DMS 273 (cell line): Measurements from ENCODE around the gene BEST4.
A peak's percentile ranks its signal among the peaks of the same experiment; 100 is the strongest.
"Not testable (repeated sequence)": the region's sequence is repeated elsewhere in the genome, so short reads cannot be mapped to it uniquely, and the experiment has no call there.

Experiments used
- DNase-seq: peaks from one replicate; lab custom pipeline; 2025; ENCODE audit not compliant: unreplicated experiment; lab: John Stamatoyannopoulos, UW

BEST4 gene

DNA sequence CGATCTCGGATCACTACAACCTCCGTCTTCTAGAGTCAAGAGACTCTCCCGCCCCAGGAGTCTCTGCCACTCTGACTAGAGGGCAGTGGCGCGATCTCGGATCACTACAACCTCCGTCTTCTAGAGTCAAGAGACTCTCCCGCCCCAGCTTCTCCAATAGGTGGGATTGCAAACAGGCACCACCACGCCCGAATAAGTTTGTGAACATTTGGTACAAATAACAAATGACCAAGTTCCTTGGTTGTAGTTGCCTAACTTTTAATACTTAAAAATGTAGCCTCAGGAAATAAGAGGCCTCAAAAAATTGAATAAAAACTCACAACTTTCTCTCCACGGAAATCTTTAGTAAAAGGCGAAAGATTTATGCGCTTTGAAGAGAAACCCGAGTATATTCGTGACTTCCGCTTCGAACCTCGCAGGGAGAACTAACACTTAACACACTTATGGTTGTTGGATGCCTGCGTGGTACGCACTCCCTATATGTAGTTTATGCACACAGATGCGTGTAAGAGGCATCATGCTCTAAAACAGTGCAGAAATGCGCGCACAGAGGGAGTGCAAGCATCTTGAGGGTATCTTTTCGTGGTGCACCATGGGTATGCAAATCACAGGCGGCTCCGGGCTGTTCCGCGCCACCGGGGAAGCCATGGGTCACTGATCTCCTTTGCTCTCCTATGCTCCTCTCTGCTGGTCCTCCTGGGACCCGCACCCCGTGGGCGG, 31.8 kb upstream of the BEST4 start:
- DNase-seq: peak; percentile 88

DNA sequence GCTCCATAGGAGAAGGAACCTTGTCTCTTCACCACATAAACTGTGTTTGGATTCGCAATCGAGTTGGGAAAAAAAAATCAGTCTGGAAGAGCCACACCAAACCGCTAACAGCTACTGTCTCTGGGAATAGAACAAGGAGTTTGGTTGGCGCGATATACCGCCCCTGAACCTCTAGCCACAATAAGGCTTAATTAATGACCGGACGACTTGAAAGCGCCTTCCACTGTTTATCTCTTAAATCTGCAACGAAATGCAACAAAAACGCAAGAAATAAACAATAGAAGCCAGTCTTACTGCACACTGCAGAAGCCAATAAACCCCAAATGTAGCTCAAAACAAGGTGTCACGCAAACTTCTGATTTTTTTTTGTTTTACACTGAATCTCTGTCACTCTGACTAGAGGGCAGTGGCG, 31.2 kb upstream of the BEST4 start:
- peak; percentile 78 for DNase-seq

DNA sequence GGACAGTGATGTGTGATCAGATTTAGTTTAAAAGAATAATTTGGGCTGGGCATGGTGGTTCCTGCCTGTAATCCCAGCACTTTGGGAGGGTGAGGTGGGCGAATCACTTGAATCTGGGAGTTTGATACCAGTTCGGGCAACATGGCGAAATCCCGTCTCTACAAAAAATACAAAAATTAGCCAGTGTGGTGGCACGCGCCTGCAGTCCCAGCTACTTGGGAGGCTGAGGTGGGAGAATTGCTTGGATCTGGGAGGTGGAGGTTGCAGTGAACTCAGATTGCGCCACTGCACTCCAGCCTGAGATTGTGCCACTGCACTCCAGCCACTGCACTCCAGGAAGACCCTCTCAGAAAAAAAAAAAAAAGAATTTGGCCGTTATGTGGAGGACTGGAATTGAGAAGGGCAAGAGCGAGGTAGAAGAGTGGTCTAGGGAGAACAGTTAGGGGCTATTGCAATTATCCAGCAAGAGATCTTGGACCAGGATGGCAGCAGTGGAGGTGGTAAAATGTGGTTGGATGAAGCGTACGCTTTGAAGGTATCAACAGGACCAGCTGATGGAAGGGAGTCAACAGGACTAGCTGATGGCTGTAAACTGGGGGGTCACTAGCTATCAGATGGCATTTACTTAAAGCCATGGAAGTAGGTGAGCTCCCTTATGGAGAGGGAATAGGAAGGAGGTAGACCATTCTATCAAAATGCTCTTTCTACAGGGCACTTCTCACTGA, 30.0 kb upstream of the BEST4 start:
- no peak for DNase-seq

DNA sequence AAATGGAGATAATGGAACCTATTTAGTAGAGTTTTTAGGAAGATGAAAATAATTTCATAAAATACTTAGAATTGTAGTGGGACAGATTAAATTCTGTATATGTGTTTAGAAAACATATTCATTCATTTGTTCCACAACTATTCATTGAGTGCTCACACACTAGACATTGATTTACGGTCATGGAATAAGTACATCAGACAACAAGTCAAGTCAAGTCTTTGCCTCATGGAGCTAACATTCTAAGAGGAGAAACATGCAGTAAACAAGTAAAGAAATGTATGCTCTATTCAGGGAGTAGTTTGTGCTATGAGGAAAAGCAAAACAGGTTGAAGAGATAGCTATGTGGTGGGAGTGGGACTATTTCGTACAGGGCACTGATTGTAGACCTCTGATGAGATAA, 29.3 kb upstream of the BEST4 start:
- DNase-seq: no peak

DNA sequence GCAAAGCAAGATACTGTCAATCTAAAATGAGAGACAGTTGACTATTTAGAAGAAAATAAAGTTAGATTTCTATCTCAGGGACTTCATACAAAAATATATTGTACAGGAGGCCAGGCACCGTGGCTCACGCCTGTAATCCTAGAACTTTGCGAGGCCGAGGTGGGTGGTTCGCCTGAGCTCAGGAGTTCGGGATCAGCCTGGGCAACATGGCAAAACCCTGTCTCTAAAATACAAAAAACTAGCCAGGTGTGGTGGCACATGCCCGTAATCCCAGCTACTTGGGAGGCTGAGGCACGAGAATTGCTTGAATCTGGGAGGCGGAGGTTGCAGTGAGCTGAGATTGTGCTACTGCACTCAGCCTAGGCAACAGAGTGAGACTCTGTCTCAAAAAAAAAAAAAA, 28.0 kb upstream of the BEST4 start:
- not testable (repeated sequence) for DNase-seq

DNA sequence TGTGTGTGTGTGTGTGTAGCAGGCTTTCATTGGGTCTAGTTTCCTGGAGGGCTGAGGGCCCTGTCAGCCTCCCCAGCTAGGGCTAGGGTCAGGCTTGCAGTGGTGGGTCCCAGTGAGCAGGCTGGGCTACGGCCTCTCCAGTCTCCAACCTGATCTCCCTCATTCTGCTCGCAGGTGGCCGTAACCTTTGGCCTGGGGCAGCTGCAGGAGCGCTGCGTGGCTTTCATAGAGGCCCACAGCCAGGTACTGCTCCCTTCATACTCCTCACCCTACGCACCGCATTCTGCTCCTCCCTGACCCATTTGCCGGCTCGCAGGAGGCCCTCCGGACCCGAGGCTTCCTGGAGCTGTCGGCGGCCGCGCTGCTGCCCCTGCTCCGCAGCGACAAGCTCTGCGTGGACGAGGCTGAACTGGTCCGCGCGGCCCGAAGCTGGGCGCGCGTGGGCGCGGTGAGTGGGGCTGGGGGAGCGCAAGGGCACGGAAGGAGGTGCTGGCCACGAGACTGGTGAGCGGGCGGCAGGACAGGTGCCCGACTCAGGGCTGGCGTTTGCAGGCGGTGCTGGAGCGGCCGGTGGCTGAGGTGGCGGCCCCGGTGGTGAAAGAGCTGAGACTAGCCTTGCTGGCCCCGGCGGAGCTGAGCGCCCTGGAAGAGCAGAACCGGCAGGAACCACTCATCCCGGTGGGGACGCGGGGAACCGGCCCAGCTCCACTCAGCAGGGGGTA, 25.0 kb upstream of the BEST4 start:
- DNase-seq: no peak

DNA sequence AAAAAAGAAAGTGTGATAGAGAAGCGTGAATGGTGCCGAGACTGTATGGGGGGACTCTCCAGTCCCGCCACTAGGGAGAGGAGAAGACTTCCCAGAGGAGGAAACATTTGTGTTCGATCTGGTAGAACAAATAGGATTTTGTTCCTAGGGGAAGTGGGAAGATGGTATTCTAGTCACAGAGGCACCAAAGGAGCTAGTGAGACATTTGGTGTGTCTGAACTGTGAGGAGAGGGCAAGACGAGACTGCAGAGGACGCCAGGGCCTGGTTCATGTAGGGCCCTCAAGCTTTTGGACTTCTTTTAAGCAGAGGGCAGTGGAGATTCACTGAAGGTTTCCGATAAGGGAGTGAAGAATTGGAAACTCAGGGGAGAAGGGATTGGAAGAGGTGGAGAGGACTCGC, 23.3 kb upstream of the BEST4 start:
- no peak for DNase-seq

DNA sequence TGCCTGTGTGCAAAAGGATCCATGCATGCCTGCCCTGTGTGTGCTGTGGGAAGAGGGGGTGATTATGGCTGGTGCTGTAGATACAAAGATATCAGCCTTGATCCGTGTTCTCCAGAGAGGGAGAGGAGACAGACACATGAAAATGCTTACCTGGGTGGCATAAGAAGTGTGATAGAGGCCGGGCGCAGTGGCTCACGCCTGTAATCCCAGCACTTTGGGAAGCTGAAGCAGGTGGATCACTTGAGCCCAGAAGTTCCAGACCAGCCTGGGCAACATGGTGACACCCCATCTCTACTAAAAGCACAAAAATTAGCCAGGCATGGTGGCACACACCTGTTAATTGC, 22.8 kb upstream of the BEST4 start:
- DNase-seq: not testable (repeated sequence)

DNA sequence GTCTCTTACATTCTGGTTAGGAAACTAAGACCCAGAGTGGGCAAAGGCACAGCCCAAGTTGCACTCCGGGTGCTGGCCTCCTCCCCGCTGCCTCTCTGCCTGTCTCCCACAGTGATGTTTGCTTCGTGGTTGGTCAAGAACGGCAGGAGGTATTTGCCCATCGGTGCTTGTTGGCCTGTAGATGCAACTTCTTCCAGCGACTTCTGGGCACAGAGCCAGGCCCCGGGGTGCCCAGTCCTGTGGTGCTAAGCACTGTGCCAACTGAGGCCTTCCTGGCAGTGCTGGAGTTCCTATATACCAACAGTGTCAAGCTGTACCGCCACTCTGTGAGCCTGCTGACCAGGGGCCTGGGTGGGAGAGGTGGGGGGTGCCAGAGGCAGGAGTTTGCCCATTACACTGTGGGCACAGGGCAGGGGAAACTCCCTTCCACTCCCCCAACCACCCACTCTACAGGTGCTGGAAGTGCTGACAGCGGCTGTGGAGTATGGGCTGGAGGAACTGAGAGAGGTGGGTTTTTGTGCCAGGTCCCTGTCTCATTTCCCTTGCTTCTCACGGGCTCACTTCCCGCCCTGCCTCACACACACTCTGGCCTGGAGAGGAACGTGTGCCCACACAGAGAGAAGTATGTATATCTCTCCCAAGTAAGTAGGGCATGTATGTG, 22.3 kb upstream of the BEST4 start:
- peak; percentile 27 for DNase-seq

DNA sequence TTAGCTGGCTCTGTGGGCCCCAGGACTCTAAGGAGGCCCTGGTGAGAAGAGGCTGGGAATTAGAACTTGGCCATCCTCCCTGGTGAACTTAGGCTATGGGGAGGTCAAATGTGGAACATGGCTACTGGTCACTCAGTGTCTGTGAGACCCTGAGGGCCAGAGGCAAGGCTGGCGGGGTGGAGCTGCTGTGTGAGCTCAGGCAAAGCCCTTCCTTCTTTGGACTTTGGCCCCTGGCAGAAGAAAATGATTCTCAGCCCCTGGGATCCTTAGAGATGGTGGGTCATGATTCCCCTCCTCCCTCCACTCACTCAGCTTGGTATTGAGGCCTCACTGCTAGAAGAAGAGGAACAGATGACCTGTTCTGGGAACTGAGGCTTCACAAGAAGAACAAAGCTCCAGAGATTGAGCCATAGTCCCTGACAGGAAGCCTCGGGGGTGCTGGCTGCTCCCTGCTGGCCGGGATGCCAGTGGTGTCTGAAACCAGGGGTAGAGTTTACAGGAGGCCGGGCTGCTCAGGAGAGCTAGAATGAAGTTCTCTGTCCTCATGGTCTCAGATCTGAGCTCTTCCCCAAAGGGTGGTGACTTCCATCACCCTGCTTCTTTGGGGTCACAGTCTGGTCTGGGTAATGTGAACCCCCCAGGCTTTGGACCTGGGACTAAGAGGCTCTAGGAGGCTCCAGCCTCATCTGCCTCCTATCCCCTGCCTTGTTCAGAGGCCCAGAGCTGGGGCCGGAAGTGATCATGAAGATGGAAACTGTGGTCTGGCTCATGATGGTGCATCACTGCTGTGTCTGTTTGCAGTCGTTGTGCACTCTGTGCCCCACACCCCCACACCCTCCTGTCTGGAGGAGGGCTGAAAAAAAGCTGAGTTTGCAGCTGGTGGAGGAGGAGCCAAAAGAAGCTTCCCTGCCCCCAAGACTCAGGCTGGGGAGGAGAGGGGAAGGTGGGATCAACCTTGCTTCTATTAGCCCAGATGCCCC, 21.3 kb upstream of the BEST4 start:
- no peak for DNase-seq

DNA sequence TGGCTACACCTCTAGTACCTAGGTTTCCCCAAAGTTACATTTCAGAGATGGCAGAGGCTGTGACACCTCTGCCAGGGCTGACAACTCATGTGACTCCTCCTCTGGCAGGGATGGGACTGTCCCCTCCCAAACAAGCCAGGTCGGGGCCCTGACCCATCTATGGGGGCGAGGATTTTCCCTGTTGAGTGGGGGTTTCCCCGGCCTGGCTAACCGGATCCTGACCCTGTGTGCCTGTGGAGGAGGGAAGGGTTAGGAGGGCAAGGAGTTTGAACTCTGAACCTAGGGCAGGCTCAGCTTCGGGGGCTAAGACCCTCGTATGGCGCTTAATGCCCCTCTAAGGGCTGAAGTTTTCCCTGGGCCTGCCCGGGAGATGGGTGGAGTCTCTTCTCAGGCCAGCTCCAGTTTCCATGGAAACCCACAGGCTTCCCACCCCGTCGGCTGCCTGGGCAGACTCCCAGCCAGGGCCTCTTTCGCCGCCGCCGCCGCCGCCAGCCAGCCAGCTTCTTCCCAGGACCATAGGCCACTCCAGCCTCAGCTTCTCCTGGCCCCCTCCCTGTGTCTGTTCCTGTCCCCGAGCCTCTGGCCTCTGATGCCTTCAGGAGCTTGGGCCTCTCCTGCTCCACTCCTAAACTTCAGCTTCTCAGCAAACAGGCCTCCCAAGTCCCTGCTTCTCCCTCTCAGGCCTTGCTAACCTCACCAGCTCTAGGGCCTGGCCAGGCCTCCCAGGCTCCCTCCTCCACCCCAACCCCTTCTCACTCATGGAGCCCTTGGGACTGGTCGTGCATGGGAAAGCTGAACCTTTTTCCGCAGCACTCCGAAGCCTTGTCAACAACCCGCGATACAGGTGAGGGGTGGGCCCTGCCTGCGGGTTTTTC, 20.3 kb upstream of the BEST4 start, which contains the start of gene BTBD19:
TSS of gene BTBD19 (plus strand) at position 461 of the 875 bp plus-strand sequence. CDS start at position 759, 298 bp downstream.
- DNase-seq: peak; percentile 58

DNA sequence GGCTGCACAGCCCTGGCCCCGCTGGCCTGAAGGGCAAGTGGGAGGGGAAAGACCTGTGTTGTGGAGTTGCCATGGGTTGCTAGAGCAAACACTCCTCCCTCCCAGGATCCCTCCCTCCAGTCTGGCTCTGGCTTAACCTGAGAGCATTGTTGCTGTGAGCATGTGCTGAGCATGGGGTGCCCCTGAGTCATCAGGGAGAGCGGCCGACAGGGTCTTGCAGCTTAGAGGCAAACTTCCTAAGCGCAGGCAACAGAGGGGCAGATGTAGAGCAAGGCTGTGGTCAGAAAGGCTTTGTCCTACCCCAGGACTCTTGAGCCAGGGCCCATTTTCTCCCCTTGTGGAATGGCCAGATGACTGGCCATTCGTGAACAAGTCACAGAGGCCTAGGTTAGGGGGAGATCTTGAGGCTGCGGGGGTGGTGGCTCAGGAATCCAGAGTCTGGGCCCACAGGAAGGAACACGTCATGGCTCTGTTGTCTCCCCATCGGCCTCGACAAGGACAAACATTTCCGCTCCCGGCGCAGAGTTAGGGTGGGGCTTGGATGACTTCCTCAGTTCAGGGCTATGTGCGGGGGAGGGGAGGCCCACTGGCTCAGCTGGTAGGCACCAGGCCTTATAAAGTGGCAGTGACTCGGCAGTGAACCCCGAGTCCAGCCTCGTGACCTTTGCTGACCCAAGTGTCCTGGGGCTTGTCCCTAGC, 19.5 kb upstream of the BEST4 start:
- DNase-seq: peak; percentile 64

DNA sequence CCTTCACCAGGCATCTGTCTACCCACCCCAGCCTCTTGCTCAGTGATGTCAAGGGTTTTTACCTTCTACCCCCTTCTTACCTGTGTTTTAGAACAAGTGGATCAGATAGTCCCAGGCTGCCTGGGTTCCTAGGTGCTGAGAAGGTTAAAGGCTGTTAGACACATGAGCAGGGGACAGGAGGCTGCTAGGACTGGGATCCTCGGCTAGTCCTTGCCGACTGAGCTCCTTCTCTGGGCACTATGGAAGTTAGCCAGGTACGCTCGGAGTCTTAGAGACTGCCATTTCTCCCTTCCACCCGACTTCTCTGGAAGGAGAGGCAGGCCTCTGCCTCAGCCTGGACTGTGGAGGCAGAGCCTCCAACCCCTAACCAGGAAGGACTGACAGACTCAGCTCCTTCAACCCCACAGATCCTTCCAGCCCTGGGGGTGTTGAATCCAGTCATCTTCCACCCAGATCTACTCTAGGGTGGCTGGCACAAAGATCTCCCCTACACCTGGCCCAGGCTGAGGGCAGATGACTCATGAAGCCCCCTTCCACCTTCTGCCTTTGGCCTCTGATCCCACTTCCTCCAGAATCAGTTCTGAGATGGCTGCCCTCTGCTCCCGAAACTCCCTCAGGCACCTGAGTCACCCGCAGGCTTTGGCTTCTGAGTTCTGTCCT, 18.9 kb upstream of the BEST4 start, which contains the start of gene DYNLT4:
TSS of gene DYNLT4 (minus strand) at position 648 of the 660 bp plus-strand sequence. CDS start 683 bp downstream, outside the sequence.
- no peak for DNase-seq

DNA sequence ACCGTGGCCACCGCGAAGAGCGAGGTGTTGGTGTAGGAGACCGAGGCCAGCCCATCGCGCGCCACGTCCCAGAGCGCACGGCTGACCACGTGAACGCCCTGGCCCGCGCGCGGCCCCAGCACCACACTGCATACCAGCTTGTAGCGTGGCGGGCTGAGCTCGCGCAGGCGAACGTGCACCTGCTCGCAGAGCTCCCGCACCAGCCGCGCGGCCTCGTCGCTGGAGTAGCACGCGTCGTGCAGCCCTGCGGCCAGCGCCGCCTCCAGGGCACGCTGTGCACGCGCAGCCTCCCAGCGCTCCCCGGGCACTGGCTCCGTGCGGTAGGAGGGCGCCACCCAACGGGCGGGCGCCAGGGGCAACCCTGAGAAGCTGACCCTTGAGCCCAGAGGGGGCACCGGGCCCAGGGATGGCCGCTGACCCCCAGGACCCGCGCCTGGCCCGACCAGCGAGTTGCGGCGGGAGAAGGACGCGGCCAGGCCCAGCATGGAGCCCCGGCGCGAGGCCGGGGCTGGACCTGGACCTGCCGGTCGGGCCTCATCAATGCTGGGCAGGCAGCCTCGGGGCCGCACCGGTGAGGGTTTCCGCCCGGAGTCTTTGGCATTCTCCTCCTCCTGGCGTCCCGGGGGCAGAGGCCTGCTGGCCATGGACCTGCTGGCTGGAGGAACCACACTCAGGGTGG, 18.2 kb upstream of the BEST4 start:
- DNase-seq: no peak

DNA sequence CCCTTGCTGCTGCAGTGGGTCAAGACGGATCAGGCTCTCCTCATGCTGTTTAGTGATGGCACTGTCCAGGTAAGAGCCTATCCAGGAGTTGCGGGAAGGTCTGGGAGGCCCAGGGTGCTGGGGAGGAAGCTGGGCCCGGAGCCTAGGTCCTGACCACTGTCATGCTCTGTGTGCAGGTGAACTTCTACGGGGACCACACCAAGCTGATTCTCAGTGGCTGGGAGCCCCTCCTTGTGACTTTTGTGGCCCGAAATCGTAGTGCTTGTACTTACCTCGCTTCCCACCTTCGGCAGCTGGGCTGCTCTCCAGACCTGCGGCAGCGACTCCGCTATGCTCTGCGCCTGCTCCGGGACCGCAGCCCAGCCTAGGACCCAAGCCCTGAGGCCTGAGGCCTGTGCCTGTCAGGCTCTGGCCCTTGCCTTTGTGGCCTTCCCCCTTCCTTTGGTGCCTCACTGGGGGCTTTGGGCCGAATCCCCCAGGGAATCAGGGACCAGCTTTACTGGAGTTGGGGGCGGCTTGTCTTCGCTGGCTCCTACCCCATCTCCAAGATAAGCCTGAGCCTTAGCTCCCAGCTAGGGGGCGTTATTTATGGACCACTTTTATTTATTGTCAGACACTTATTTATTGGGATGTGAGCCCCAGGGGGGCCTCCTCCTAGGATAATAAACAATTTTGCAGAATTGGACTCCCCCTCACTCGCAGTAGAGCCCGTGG, 17.5 kb upstream of the BEST4 start:
- DNase-seq: no peak

DNA sequence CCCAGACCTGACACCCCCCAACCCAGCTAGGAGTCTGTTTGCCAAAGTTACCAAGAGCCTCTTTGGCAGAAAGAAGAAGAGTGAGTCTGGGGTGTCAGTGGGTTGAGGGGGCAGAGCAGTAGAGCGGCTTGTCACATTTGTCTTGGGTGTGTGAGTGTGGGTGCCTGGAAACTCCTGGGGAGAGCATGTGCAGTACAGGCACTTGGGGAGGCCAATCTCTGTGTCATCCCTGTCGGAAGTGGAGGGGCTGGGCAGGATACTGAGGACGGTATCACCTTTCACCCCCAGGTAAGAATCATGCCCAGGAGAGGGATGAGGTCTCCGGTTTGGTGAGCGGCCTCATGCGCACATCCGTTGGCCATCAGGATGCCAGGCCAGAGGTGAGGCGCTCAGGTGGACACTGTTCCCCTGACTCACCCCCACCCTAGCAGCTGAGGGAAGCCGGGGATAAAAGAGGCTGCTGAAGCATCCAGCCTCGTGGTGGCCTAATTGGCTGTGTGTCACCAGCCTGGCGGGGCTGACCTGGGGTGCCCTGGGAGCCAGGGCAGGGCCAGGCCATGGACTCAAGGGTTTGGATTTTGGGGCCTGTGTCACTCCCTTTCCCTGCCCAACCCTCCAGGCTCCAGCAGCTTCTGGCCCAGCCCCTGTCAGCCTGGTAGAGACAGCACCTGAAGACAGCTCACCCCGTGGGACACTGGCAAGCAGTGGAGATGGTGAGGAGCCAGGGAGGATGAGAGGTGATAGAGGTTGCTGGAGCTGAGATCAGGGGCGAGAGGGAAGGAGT, 15.5 kb upstream of the BEST4 start:
- DNase-seq: no peak
